HG03175 (cell line): ENCODE measurements around the gene GPRASP2.

ENCODE experiments used
- ATAC-seq: cut with Tn5 transposase; IDR thresholded peaks from one replicate; pipeline ENCODE4 v1.9.1; 2021; ENCODE audit warnings: mild to moderate bottlenecking, moderate library complexity; ENCODE audit not compliant: unreplicated experiment

Gene GPRASP2

DNA sequence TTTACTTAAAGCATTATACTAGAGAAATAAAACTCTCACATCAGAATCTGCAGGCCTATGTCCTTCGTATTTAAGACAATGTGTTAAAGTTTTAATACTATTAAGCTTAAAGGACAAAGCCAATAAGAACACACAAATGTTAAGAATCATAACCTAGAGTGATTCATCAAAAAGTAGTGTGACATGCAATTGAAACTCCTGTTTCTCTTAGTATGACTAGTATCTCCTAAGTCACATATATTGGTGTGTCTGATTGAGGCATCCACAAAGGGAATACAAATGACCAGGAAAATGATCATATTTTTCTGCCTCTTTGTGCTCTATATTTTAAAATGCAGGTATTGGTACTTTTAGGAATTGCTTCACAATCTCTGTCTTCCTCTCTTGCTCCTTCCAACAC lies 32.1 kb downstream of the GPRASP2 start:
- ATAC-seq: no peak

- ATAC-seq: no peak
Observed at GRCh38 chrX:102745513-102745856, 33.2 kb downstream of the GPRASP2 start.

- no peak for ATAC-seq
Observed at GRCh38 chrX:102745857-102746584, 33.8 kb downstream of the GPRASP2 start.

DNA sequence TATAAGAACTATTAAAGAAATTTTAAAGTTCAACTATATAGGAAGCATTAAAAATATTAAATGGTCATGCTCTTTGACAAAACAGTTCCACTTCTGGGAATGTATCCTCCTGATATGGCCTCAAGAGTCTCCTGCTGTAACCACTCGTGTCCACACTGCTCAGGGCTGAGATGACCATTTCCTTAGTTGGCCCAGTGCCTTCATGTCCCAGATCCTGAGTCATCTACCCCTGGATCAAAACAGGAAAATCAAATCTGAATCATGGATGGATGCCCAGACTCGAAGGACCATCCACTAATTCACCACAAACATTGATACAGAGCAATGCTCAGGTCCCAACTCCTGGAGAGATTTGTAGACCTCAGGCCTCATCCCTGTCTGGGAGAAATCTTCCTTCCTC lies 53.0 kb downstream of the GPRASP2 start:
- ATAC-seq: no peak

- no peak for ATAC-seq
Observed at GRCh38 chrX:102765809-102766208, 53.6 kb downstream of the GPRASP2 start.

DNA sequence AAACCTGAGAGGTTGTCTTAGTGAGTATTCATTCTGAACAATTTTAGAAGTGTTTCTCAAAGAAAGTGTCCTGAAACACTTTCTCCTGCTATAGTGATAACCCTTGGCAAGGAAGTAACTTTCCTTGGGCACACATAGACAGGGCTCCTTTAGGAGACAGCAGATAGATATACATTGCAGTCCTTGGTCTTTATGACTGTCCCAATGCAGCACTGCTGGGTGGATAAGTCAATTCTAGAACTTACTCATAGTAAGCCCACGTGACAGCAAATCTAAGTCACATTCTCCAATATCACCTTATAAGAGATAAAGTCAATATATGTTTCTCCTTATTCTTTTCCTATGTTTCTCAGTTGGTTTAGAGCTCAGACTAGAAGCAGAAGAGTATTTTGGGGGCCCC lies 55.0 kb downstream of the GPRASP2 start:
- ATAC-seq: no peak
